ENCODE measurements around the gene NFE2L1. TPM values are rescaled to one million over a fixed set of nuclear protein-coding genes. Genes with fewer than 3 reads are reported as not detected.
"Not testable (repeated sequence)": the region's sequence is repeated elsewhere in the genome, so short reads cannot be mapped to it uniquely, and the experiment has no call there.

Gene NFE2L1
- total RNA-seq, 3 donors from 2014 or later (not counting 1 experiment from before 2014, with no cell fraction given) = 38.6 to 53.4 (median 47.5) TPM

DNA sequence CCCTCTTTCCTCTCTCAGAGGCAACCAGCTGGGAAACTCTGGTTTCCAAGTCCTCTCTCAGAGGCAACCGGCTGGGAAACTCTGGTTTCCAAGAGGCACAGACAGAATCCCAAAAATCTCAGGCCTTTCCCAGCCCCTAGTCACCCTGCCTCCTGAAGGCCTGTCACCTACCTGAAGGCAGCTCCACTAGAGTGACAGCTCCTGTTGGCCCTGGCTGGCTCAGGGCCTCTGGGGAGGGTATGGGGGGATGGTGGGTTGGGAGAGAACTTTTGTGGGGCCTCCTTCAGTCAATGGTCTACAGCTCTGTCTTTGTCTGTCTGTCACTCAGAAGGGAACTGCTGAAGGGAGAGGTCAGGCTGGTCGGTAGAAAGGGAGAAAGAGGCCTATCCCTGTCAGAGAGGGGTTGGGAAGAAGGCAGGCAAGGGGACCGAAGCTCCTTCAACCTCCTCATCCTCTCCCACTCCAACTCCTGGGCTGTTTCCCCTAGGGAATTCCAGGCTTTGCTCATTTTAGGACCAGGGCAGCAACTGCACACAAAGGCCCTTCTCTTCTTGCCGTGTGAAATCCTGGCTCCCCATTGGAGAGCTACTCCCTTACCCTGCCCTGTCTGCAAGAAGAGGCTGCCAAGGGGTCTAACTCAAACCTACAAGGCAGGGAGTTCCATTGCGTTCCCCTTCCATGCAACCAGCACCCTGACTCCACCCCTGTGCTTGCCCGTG is 34.1 kb upstream of the NFE2L1 start:
- DNase-seq = no peak
- WGBS (ENCODE audit: insufficient coverage) = 89% methylated on average over 5 of the region's 6 CpGs

GRCh38 chr17:48014595-48015111 is 33.5 kb upstream of the NFE2L1 start:
- Mint-ChIP-seq H3K27me3 (ENCODE audit: low read depth in 2 of 2) (peaks cover 43 to 46% of the 10 kb centered on the region in 2 donors), H3K36me3 (no peaks in the 10 kb centered on the region), H3K27ac (no peak overlapping the region), H3K4me1 (peaks cover 6 to 15% of the 10 kb centered on the region in 2 donors), H3K9me3 (no peaks in the 10 kb centered on the region), H3K4me3 (no peak overlapping the region)
- Histone ChIP-seq H3K9me3 (ENCODE audit: control insufficient read depth, insufficient read depth, low read length) (no peaks in the 10 kb centered on the region), H3K4me1 (ENCODE audit: control insufficient read depth, insufficient read depth, low read length) (peaks cover 12% of the 10 kb centered on the region), H3K36me3 (ENCODE audit: control insufficient read depth, insufficient read depth, low read length) (no peaks in the 10 kb centered on the region), H3K27me3 (ENCODE audit: control insufficient read depth, insufficient read depth, low read length) (peaks cover 11% of the 10 kb centered on the region), H3K27ac (ENCODE audit: low read length) (no peak overlapping the region), H3K4me3 (ENCODE audit: low read length) (no peak overlapping the region)
- ATAC-seq = no peak
- WGBS (ENCODE audit: insufficient coverage) = 84% methylated on average over 8 of the region's 8 CpGs
- no peak for DNase-seq
- intact Hi-C loops (cut with micrococcal nuclease) = no loop called here
- no peak for TF ChIP-seq CTCF (IDR thresholded peaks at IDR 0.05)

More for the DNA sequence above, 34.1 kb upstream of the NFE2L1 start:
- intact Hi-C loops (cut with micrococcal nuclease) = no loop called here
- Mint-ChIP-seq H3K4me3 (no peak overlapping the region), H3K4me1 (peaks cover 6 to 15% of the 10 kb centered on the region in 2 donors), H3K27me3 (ENCODE audit: low read depth in 2 of 2) (peaks cover 46 to 48% of the 10 kb centered on the region in 2 donors), H3K36me3 (no peaks in the 10 kb centered on the region), H3K9me3 (no peaks in the 10 kb centered on the region), H3K27ac (no peak overlapping the region)
- no peak for TF ChIP-seq CTCF (IDR thresholded peaks at IDR 0.05)
- ATAC-seq = no peak
- no peak overlapping the region for H3K27ac ChIP-seq (ENCODE audit: low read length)
- H3K4me3 ChIP-seq (ENCODE audit: low read length) = no peak overlapping the region
- H3K36me3 ChIP-seq (ENCODE audit: control insufficient read depth, insufficient read depth, low read length) = no peaks in the 10 kb centered on the region
- H3K27me3 ChIP-seq (ENCODE audit: control insufficient read depth, insufficient read depth, low read length) = peaks cover 11% of the 10 kb centered on the region
- peaks cover 12% of the 10 kb centered on the region for H3K4me1 ChIP-seq (ENCODE audit: control insufficient read depth, insufficient read depth, low read length)
- H3K9me3 ChIP-seq (ENCODE audit: control insufficient read depth, insufficient read depth, low read length) = no peaks in the 10 kb centered on the region

DNA sequence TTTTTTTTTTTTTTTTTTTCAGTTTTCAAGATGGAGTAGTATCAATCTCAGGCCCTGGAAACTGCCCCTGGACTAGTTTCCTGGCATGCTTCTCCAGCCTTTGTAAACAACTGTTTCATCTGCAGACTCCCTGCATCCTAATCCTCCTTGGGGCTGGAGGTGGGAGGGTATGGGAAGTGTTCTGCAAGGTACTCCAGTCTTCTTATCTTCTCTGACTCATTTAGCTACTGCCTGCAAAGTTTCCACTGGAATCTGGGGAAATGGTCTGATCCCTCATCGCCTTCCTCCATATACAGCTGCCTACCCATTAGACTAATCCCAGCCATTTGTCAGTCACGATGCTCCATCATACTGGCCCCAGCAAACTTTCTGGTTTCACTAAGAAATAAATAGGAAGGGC is 32.0 kb upstream of the NFE2L1 start:
- Histone ChIP-seq H3K27ac (ENCODE audit: low read length) (no peak overlapping the region), H3K4me1 (ENCODE audit: control insufficient read depth, insufficient read depth, low read length) (peaks cover 12% of the 10 kb centered on the region), H3K4me3 (ENCODE audit: low read length) (no peak overlapping the region), H3K36me3 (ENCODE audit: control insufficient read depth, insufficient read depth, low read length) (no peaks in the 10 kb centered on the region), H3K27me3 (ENCODE audit: control insufficient read depth, insufficient read depth, low read length) (peaks cover 13% of the 10 kb centered on the region), H3K9me3 (ENCODE audit: control insufficient read depth, insufficient read depth, low read length) (no peaks in the 10 kb centered on the region)
- no peaks in the 10 kb centered on the region for H3K9me3 Mint-ChIP-seq
- H3K4me1 Mint-ChIP-seq = peaks cover 5 to 14% of the 10 kb centered on the region in 2 donors
- ATAC-seq (no peak), DNase-seq (no peak)
- no peaks in the 10 kb centered on the region for H3K36me3 Mint-ChIP-seq
- H3K27ac Mint-ChIP-seq = no peak overlapping the region
- no peak for TF ChIP-seq CTCF (IDR thresholded peaks at IDR 0.05)
- no peak overlapping the region for H3K4me3 Mint-ChIP-seq
- intact Hi-C loops (cut with micrococcal nuclease) = no loop called here
- 86% methylated on average over 2 of the region's 2 CpGs for WGBS (ENCODE audit: insufficient coverage)
- peaks cover 34 to 37% of the 10 kb centered on the region in 2 donors for H3K27me3 Mint-ChIP-seq (ENCODE audit: low read depth in 2 of 2)

GRCh38 chr17:48017817-48018158 is 30.4 kb upstream of the NFE2L1 start:
- H3K27ac ChIP-seq (ENCODE audit: low read length); H3K4me1 ChIP-seq (ENCODE audit: control insufficient read depth, insufficient read depth, low read length); H3K4me3 Mint-ChIP-seq; H3K4me3 ChIP-seq (ENCODE audit: low read length); H3K27me3 ChIP-seq (ENCODE audit: control insufficient read depth, insufficient read depth, low read length); H3K36me3 Mint-ChIP-seq; ATAC-seq; H3K9me3 ChIP-seq (ENCODE audit: control insufficient read depth, insufficient read depth, low read length); H3K36me3 ChIP-seq (ENCODE audit: control insufficient read depth, insufficient read depth, low read length); intact Hi-C loops (cut with micrococcal nuclease); DNase-seq; H3K4me1 Mint-ChIP-seq; H3K9me3 Mint-ChIP-seq; H3K27ac Mint-ChIP-seq: not testable (repeated sequence)
- H3K27me3 Mint-ChIP-seq (ENCODE audit: low read depth in 2 of 2) = peaks cover 36 to 41% of the 10 kb centered on the region in 2 donors
- 95% methylated on average over 4 of the region's 4 CpGs for WGBS (ENCODE audit: insufficient coverage)
